Transverse colon (tissue), 4 donors: Measurements from ENCODE around the gene PGAP2. TPM values are rescaled to one million over a fixed set of nuclear protein-coding genes. Genes with fewer than 3 reads are reported as not detected.

ENCODE experiments used
- DNase-seq: peaks from one replicate; pipeline ENCODE4 v3.0.0-alpha.2; 2019
- H3K27ac ChIP-seq, 4 donors: fragments of 200-600 bp; sonication (generic); 2 replicates each; pipeline ENCODE4 v1.5.1; 2016 to 2018; ENCODE audit warnings: inconsistent platforms in 4 of 4
- H3K27me3 ChIP-seq: fragments of 200-600 bp; sonication (generic); 2 replicates; pipeline ENCODE4 v1.5.1; 2017; ENCODE audit warnings: inconsistent platforms
- H3K36me3 ChIP-seq, 4 donors: fragments of 200-600 bp; sonication (generic); 2 replicates each; pipeline ENCODE4 v1.5.1; 2017 to 2019; ENCODE audit warnings: inconsistent platforms in 4 of 4
- H3K4me1 ChIP-seq, 4 donors: fragments of 200-600 bp; sonication (generic); 2 replicates each; pipeline ENCODE4 v1.5.1; 2017 to 2020; ENCODE audit warnings: inconsistent platforms in 4 of 4
- H3K4me3 ChIP-seq, 4 donors: fragments of 200-600 bp; sonication (generic); 1 replicate in 1 of 4; 2 replicates in 3 of 4; pipeline versions ENCODE4 v1.5.1 to v1.6.1; 2017 to 2019; ENCODE audit warnings: inconsistent platforms in 4 of 4
- H3K9me3 ChIP-seq, 2 donors: fragments of 200-600 bp; sonication (generic); 2 replicates each; pipeline ENCODE4 v1.5.1; 2017 to 2019; ENCODE audit warnings: inconsistent platforms in 2 of 2
- EP300 ChIP-seq: sonication (generic); formaldehyde crosslinking; IDR thresholded peaks from one replicate; pipeline ENCODE4 v1.6.1; 2017; ENCODE audit warnings: antibody characterized with exemption, low read depth
- POLR2A ChIP-seq: fragments of 450-650 bp; IDR thresholded peaks from one replicate; pipeline ENCODE4 v1.6.1; 2016; ENCODE audit warnings: antibody characterized with exemption, mild to moderate bottlenecking, moderate library complexity
- POLR2AphosphoS5 ChIP-seq, 3 donors: sonication (generic); formaldehyde crosslinking; IDR thresholded peaks; one replicate each; pipeline ENCODE4 v1.6.1; 2016; ENCODE audit warnings: antibody characterized with exemption in 3 of 3
- WGBS, 2 donors: methylation state at CpG; one replicate each; pipeline ENCODE4 v1.1.5; 2018; ENCODE audit warnings: low coverage in 1 of 2; 5-methylcytosine and 5-hydroxymethylcytosine counted together
- in situ Hi-C, 4 donors: fragments of 200-750 bp; cut with MboI; loops; one replicate each; pipeline versions ENCODE4 v1.15.0 to v1.15.1; 2017; ENCODE audit warnings: low sequenced_read_pairs in 3 of 4, low pct_ligation_motif_present in 1 of 4, low pct_unique_long_range_greater_than_20kb in 1 of 4
- intact Hi-C: fragments of 100-400 bp; cut with DNase I; formaldehyde crosslinking; loops from one replicate; pipeline ENCODE4 v1.15.1; 2023; ENCODE audit warnings: low total_unique reads
- total RNA-seq, 4 donors: library from RNA; depleted of rRNA; stranded (reverse); fragments of >200 nt; gene quantifications; one replicate each; pipeline ENCODE4 v1.1.0, GENCODE V29; 2016
- TF ChIP-seq, protein P1 (sequence below), 5 experiments: fragments of 200-600 bp in 3 of 5; fragments of 450-650 bp in 2 of 5; sonication (generic) in 3 of 5; IDR thresholded peaks; 1 replicate in 2 of 5; 2 replicates in 3 of 5; pipeline ENCODE4 v1.5.1; 2016 to 2017; ENCODE audit warnings: antibody characterized with exemption in 5 of 5, inconsistent platforms in 3 of 5, mild to moderate bottlenecking in 2 of 5, moderate library complexity in 1 of 5

The PGAP2 gene
- total RNA-seq, 4 donors from 2014 or later = 8.2 to 41.1 (median 37.9) TPM

DNA sequence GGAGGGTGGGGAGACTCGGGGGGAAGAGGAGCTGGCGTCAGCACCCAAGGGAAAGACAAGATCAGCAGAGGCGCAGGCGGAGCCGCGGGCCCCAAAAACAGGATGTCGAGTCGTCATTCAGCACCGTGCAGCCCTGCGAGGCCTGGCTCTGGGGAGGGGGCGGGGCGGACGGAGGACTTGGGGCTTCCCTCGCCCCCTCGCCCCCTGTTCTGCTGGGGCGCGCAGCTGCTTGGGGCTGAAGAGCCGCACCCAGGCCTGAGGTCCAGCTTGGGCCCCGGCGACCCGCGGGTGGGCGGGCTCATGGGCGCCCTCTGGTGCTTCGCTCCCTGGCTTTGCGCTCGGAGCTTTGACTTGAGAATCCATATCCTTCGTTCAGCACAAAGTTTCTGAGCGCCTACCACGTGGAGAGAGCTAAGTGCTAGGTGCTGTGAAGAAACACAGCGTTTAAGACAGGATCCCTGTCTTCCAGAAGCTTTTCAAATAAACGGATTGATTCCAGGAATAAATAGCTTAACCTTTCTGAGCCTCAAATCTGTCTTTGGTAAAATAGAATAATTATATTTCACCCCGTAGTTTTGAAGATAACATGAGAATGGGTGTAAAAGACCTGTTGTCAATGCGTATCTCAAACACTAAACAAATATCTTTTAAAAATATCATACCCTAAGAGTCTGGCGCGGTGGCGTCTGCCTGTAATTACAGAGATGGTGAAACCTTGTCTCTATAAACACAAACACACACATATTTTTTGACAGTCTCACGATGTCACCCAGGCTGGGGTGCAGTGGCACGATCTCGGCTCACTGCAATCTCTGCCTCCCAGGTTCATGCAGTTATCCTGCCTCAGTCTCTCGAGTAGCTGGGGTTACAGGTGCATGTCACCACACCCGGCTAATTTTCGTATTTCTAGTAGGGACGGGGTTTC lies 33.3 kb downstream of the PGAP2 start:
- Histone ChIP-seq H3K36me3 (no peaks in the 10 kb centered on the region), H3K27ac (peak overlapping the region; percentile 95 to 98 (median 98)), H3K27me3 (no peaks in the 10 kb centered on the region), H3K4me1 (peaks cover 0 to 51% (median 13%) of the 10 kb centered on the region in 4 donors), H3K9me3 (no peaks in the 10 kb centered on the region), H3K4me3 (peak overlapping the region; percentile 75 to 91 (median 84))
- 21 to 60% methylated on average over 10 to 41 of the region's 44 CpGs for WGBS, 2 donors
- peak; percentile 91 for DNase-seq
- TF ChIP-seq, protein P1, sequence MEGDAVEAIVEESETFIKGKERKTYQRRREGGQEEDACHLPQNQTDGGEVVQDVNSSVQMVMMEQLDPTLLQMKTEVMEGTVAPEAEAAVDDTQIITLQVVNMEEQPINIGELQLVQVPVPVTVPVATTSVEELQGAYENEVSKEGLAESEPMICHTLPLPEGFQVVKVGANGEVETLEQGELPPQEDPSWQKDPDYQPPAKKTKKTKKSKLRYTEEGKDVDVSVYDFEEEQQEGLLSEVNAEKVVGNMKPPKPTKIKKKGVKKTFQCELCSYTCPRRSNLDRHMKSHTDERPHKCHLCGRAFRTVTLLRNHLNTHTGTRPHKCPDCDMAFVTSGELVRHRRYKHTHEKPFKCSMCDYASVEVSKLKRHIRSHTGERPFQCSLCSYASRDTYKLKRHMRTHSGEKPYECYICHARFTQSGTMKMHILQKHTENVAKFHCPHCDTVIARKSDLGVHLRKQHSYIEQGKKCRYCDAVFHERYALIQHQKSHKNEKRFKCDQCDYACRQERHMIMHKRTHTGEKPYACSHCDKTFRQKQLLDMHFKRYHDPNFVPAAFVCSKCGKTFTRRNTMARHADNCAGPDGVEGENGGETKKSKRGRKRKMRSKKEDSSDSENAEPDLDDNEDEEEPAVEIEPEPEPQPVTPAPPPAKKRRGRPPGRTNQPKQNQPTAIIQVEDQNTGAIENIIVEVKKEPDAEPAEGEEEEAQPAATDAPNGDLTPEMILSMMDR (IDR thresholded peaks at IDR 0.05) = peak; percentile 75 to 81 (median 80)
- TF ChIP-seq POLR2AphosphoS5 (IDR thresholded peaks at IDR 0.05) = peak; percentile 44 to 81 (median 71)
- TF ChIP-seq EP300 = no peak
- TF ChIP-seq POLR2A = peak; percentile 69
- intact Hi-C loops = loop anchor here (5.0 kb wide), 1 partner anchor 34 kb away; the partner anchor contains the start of gene PGAP2
- in situ Hi-C loops = no loop called here

DNA sequence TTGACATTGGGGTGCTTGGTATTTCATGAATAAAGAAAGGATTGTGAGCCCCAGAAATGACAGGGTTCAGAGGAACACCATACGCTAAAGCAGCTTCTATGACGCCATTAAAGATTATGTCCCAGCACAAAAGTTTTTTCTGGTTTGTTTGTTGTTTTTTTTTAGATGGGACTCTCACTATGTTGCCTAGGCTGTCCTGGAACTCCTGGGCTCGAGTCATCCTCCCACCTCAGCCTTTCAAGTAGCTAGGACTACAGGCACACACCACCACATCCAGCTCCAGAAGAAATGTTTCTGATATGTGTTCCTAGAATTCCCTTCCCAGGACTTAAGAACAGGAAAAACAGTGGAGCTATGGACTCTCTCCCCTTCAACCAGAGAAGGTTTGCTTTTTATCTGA lies 35.0 kb downstream of the PGAP2 start:
- intact Hi-C loops (loop anchor here (5.0 kb wide), 1 partner anchor 36 kb away; the partner anchor contains the start of gene PGAP2), in situ Hi-C loops (no loop called here)
- TF ChIP-seq POLR2A (no peak), POLR2AphosphoS5 (IDR thresholded peaks at IDR 0.05) (no peak), EP300 (no peak)
- TF ChIP-seq, protein P1 (IDR thresholded peaks at IDR 0.05) = no peak
- Histone ChIP-seq H3K27me3 (no peaks in the 10 kb centered on the region), H3K27ac (no peak overlapping the region), H3K4me3 (no peak overlapping the region), H3K9me3 (no peaks in the 10 kb centered on the region), H3K36me3 (no peaks in the 10 kb centered on the region), H3K4me1 (peaks cover 0 to 35% (median 9%) of the 10 kb centered on the region in 4 donors)
- no peak for DNase-seq
- WGBS, 2 donors = 89 to 92% methylated on average over 2 to 3 of the region's 3 CpGs

DNA sequence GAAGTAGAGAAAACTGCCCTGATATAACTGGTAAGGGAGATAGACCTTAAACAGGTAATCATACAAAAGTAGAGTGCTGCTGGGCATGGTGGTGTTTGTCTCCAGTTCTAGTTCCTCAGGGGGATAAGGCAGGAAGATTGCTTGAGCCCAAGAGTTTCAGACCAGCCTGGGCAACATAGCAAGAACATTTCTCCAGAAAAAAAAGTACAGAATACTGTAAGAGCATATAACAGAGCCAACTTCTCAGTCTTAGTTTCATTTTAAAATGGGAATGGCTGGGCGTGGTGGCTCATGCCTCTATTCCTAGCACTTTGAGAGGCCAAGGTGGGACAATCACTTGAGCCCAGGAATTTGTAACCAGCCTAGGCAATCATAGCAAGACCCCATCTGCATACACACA lies 36.9 kb downstream of the PGAP2 start:
- no peak overlapping the region for H3K27ac ChIP-seq
- intact Hi-C loops = no loop called here
- no peak for DNase-seq
- H3K9me3 ChIP-seq = no peaks in the 10 kb centered on the region
- in situ Hi-C loops = loop anchor here in 2 of 4 donors (5.0 kb wide), 2 partner anchors 222 to 227 kb away; no protein-coding TSS in a partner anchor
- peaks cover 0 to 16% (median 0%) of the 10 kb centered on the region in 4 donors for H3K4me1 ChIP-seq
- no peak overlapping the region for H3K4me3 ChIP-seq
- WGBS, 2 donors = 80% methylated on average over 1 of the region's 1 CpG
- H3K27me3 ChIP-seq = no peaks in the 10 kb centered on the region
- TF ChIP-seq POLR2AphosphoS5 (IDR thresholded peaks at IDR 0.05) (no peak), POLR2A (no peak), EP300 (no peak)
- TF ChIP-seq, protein P1 (IDR thresholded peaks at IDR 0.05) = no peak
- H3K36me3 ChIP-seq = no peaks in the 10 kb centered on the region

DNA sequence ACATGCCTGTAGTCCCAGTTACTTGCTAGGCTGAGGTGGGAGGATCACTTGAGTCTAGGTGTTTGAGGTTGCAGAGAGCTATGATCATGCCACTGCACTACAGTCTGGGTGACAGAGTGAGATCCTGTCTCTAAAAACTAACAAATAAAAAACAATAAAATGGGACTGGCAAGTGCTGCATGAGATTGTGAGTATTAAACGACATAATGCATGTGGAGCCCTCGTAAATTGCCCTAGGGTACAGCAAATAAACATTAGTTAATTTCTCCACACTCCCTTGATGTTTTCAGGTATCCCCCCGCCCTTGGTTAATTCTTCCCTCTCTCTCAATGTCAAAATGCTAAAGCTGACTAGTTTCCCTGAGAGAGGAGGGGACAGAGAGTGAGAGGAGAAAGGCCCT lies 37.3 kb downstream of the PGAP2 start:
- Histone ChIP-seq H3K27ac (no peak overlapping the region), H3K9me3 (no peaks in the 10 kb centered on the region), H3K4me3 (no peak overlapping the region), H3K4me1 (peaks cover 0 to 15% (median 0%) of the 10 kb centered on the region in 4 donors), H3K27me3 (no peaks in the 10 kb centered on the region), H3K36me3 (no peaks in the 10 kb centered on the region)
- 68% methylated on average over 3 of the region's 3 CpGs; no CpG with 5 or more reads in 1 of the 2 donors for WGBS, 2 donors
- in situ Hi-C loops = loop anchor here in 2 of 4 donors (5.0 kb wide), 2 partner anchors 222 to 227 kb away; no protein-coding TSS in a partner anchor
- intact Hi-C loops = no loop called here
- no peak for DNase-seq
- no peak for TF ChIP-seq POLR2AphosphoS5 (IDR thresholded peaks at IDR 0.05)
- TF ChIP-seq, protein P1 (IDR thresholded peaks at IDR 0.05) = no peak
